ENCODE measurements around the gene GHRH.

GHRH gene

DNA sequence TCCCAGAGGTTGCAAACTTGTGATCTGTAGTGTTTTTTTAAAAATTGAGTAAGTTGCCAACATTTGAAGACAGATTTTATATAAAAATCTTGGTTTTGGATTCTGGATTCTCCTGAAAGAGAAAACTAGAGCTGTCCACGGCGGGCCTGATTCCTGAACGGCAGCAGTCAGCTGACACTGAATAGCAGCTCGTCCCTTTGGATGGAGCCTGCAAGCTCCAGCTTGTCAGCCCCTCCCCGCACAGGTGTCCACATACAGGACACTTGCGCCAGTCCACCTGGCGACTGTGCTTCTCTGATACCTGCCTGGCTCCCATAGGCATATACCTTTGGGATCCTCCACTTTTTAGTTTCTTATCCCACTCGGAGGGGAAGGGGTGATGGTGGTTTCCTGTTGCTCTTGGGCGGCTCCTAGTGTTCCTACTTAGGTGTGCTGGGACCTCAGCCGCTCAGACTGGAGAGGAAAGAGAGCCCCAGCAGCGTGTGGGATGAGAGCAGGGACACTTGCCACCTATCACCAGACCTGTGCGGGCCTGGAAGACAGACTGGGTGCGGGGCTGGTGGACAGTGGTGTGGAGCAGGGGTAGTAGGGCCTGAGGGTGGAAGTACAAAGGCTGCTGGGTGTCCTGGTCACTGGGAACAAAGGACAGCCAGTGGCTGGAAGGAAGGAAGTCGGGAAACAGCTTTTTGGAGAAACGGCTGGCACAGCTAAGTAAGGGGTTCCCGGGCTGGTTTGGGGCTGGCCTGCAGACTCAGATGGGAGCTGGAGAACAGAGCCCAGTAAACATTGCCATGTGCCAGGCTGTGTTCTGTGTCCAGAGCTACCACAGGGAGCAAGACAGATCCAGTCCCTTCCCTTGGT, 18.3 kb downstream of the GHRH start:
- TF ChIP-seq, protein P1, sequence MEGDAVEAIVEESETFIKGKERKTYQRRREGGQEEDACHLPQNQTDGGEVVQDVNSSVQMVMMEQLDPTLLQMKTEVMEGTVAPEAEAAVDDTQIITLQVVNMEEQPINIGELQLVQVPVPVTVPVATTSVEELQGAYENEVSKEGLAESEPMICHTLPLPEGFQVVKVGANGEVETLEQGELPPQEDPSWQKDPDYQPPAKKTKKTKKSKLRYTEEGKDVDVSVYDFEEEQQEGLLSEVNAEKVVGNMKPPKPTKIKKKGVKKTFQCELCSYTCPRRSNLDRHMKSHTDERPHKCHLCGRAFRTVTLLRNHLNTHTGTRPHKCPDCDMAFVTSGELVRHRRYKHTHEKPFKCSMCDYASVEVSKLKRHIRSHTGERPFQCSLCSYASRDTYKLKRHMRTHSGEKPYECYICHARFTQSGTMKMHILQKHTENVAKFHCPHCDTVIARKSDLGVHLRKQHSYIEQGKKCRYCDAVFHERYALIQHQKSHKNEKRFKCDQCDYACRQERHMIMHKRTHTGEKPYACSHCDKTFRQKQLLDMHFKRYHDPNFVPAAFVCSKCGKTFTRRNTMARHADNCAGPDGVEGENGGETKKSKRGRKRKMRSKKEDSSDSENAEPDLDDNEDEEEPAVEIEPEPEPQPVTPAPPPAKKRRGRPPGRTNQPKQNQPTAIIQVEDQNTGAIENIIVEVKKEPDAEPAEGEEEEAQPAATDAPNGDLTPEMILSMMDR (IDR thresholded peaks at IDR 0.05; ENCODE audit: low read depth, low read length) = no peak; the same call in 1 of the 2 replicates
- no peak for DNase-seq (ENCODE audit: extremely low read depth, low read depth)

DNA sequence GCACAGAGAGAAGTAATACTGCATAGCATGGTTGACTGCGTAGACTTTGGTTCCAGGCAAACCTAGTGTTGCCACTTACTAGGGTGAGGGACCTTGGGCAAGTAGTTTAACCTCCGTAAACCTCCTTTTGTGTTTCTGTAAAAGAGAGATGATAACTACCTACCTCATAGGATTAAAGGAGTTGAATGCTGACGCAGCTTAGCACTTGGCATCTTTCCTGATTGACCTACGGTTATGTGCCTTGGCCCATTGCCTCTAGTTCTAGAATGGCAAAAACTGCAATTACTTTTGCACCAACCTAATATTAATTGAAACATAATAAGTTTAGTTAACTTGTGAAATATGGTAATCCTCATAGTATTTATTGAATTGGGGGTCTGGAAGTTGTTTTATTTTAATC, 19.1 kb downstream of the GHRH start:
- no peak for DNase-seq (ENCODE audit: extremely low read depth, low read depth)
- TF ChIP-seq, protein P1 (IDR thresholded peaks at IDR 0.05; ENCODE audit: low read depth, low read length) = no peak

DNA sequence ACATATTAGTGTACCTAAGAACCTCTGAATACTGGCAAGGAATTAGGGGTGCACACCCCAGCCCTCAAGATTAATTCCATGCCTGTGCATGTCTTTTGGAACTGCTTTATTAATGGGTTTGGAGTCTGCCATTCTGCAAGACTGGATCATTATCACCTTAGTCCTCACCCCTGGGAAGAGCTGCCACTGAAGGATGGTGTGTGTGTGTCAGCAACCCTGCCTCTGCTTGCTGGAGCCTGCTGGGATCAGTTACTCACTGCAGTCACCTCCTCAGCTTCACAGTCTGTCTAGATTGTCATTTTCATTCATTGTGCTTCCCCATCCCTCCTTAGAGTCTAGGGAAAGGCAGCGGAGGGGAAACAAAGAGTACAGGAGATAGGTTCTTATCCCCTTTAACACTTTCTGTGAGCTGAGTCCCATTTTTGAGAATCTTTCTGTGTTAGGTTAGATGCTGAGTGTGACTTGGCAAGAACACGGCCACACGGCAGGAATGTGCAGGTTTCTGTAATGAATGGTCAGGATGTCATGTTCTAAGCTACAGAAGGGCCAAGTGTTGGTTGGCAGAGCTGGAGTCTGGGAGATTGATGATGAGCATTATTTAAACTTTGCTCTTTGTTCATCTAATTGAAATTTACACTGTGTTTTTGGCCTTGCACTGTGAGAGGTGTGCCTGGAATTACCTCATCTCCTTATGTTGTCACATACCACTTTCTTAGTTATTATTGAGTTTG, 21.1 kb downstream of the GHRH start:
- TF ChIP-seq, protein P1 (IDR thresholded peaks at IDR 0.05; ENCODE audit: low read depth, low read length) = no peak
- DNase-seq (ENCODE audit: extremely low read depth, low read depth) = no peak

DNA sequence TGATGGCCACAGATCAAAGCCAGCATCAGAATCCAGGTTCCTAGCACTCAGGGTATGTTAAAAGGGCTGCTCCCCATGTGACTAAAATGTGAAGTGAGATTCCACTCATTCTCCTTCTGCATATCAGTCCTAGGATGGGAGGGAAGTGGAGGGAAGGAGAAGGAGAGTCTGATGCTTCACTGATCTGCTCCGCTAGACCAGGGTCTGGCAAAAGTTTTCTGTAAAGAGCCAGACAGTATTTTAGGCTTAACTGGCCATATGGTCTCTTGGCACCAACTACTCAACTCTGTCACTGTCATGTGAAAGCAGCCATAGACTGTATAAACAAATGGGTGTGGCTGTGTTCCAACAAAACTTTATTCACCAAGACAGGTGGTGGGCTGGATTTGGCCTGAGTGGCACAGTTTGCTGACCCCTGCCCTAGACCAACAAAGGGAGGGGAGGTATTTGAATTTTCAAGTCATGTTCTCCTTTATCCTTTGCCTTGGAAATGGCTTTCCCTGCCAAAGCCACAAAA, 22.6 kb downstream of the GHRH start:
- DNase-seq (ENCODE audit: extremely low read depth, low read depth) = no peak
- TF ChIP-seq, protein P1 (IDR thresholded peaks at IDR 0.05; ENCODE audit: low read depth, low read length) = no peak

DNA sequence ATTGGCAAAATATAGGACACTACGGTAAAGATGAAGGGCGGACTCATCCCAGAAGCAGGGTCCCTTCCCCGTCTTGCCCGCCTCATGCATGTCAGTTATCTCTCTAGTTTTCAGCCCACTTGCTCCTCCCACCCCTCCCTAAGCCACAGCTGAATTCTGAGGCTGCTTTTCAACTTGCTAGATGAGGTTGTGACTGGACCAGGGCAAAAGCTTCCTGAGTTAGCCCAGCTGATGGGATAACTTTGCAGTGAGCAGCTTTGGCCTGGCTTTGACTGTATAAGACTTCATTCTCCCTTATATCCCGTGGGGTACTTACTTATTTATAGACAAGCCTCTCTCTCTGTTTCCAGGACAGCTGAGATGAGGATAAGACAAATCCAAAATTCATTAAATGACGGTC, 23.2 kb downstream of the GHRH start:
- no peak for DNase-seq (ENCODE audit: extremely low read depth, low read depth)
- TF ChIP-seq, protein P1 (IDR thresholded peaks at IDR 0.05; ENCODE audit: low read depth, low read length) = no peak

DNA sequence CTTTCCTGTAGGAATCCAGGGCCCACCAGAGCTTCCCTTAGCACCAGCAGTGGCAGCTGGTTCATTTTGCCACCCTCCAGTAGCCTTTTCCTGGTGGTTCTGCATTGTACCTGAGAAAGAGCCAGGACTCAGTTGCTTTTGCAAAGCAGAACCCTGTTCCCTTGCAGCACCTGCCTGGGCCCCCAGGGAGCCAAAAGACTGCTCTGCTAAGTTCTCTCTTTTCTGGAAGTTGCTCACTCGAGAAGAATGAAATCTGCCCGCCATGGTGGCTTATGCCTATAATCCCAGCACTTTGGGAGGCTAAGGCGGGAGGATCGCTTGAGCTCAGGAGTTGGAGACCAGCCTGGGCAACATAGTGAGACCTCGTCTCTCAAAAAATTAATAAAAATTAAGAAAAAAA, 24.0 kb downstream of the GHRH start:
- TF ChIP-seq, protein P1 (IDR thresholded peaks at IDR 0.05; ENCODE audit: low read depth, low read length) = no peak

DNA sequence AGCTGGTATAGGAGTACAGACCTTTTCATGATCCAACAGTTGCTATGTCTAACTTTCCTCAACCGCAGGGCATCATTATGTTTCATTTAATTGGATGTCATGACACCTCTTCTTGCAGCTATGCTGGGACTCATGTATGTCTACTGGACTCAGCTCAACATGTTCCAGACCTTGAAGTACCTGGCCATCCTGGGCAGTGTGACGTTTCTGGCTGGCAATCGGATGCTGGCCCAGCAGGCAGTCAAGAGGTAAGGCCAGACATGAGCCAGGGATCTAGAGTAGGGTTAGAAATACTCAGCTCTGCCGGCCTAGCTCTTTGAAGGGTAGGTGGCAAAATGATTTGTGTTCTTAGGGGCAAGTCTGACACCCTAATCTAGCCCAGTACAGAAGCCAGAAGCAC, 25.2 kb downstream of the GHRH start:
- TF ChIP-seq, protein P1 (IDR thresholded peaks at IDR 0.05; ENCODE audit: low read depth, low read length) = no peak
- no peak for DNase-seq (ENCODE audit: extremely low read depth, low read depth)

More for the DNA sequence above, 24.0 kb downstream of the GHRH start:
- no peak for DNase-seq (ENCODE audit: extremely low read depth, low read depth)

All from AG09319 (cell line).